Activated CD4-positive, alpha-beta T cell treated with anti-CD3 and anti-CD28 coated beads, Interleukin-2, amount 10 ng/mL, durations not matched to agents 7 days and 5 days (primary cell): Measurements from ENCODE around the gene DCAF10. TPM values are rescaled to one million over a fixed set of nuclear protein-coding genes. Genes with fewer than 3 reads are reported as not detected.
"Not testable (repeated sequence)": the region's sequence is repeated elsewhere in the genome, so short reads cannot be mapped to it uniquely, and the experiment has no call there.

ENCODE experiments used
- CTCF ChIA-PET: fragments of 350-600 bp; sonication (Branson Sonifier 250); formaldehyde crosslinking; loops from one replicate; lab custom pipeline; 2021; ENCODE audit warnings: antibody characterized with exemption; lab: Charles Lee
- POLR2A ChIA-PET: fragments of 350-600 bp; sonication (Branson Sonifier 250); formaldehyde crosslinking; loops from one replicate; lab custom pipeline; 2021; ENCODE audit warnings: antibody characterized with exemption; lab: Charles Lee
- DNase-seq: peaks from one replicate; pipeline ENCODE4 v3.0.0-alpha.2; 2020
- H3K27ac Mint-ChIP-seq: one replicate; pipeline ENCODE4 v1.8.0; 2021; ENCODE audit warnings: mild to moderate bottlenecking, moderate library complexity, mixed read lengths
- H3K27me3 Mint-ChIP-seq: one replicate; pipeline ENCODE4 v1.8.0; 2021; ENCODE audit warnings: mixed read lengths
- H3K36me3 Mint-ChIP-seq: one replicate; pipeline ENCODE4 v1.8.0; 2021; ENCODE audit warnings: low read depth, mixed read lengths
- H3K4me1 Mint-ChIP-seq: one replicate; pipeline ENCODE4 v1.8.0; 2021; ENCODE audit warnings: mixed read lengths
- H3K4me3 Mint-ChIP-seq: one replicate; pipeline ENCODE4 v1.8.0; 2021; ENCODE audit warnings: mild to moderate bottlenecking, moderate library complexity, mixed read lengths
- H3K9me3 Mint-ChIP-seq: one replicate; pipeline ENCODE4 v1.8.0; 2021; ENCODE audit warnings: mixed read lengths
- total RNA-seq, 2 experiments: library from RNA; stranded (reverse); gene quantifications; one replicate each; pipeline ENCODE4 v1.2.3, GENCODE V29; 2021

The DCAF10 gene, protein sequence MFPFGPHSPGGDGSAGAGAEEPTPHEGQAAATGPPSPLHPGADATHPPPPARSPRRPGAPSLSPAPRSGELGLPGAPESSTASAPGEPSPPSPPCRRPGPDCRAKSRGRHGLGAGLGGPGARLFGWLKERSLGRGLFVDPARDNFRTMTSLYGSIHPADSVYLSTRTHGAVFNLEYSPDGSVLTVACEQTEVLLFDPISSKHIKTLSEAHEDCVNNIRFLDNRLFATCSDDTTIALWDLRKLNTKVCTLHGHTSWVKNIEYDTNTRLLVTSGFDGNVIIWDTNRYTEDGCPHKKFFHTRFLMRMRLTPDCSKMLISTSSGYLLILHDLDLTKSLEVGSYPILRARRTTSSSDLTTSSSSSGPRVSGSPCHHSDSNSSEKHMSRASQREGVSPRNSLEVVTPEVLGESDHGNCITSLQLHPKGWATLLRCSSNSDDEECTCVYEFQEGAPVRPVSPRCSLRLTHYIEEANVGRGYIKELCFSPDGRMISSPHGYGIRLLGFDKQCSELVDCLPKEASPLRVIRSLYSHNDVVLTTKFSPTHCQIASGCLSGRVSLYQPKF
- total RNA-seq: 10 to 100 TPM; 20.6 to 21.2 TPM

- Mint-ChIP-seq H3K27me3 (no peaks in the 10 kb centered on the region), H3K4me3 (peak within 1 kb of the TSS; percentile 94), H3K9me3 (no peaks in the 10 kb centered on the region), H3K27ac (peak within 1 kb of the TSS; percentile 92), H3K36me3 (peaks cover 15% of the 10 kb centered on the region), H3K4me1 (peaks cover 43% of the 10 kb centered on the region)
- POLR2A ChIA-PET: interaction anchor here (2.0 kb wide), 1 partner anchor 16 kb away, joined by 7 read pairs; the partner anchor contains the start of gene EXOSC3
- DNase-seq: peak; percentile 88
- CTCF ChIA-PET: interaction anchor here (0.9 to 2.8 kb wide), 2 partner anchors 11 to 219 kb away, joined by 3 to 8 read pairs; no protein-coding TSS in a partner anchor
Observed at GRCh38 chr9:37800631-37801286, at the start of gene DCAF10. Gene DCAF10 (plus strand): TSS chr9:37800797. CDS start chr9:37800867, 70 bp downstream.

DNA sequence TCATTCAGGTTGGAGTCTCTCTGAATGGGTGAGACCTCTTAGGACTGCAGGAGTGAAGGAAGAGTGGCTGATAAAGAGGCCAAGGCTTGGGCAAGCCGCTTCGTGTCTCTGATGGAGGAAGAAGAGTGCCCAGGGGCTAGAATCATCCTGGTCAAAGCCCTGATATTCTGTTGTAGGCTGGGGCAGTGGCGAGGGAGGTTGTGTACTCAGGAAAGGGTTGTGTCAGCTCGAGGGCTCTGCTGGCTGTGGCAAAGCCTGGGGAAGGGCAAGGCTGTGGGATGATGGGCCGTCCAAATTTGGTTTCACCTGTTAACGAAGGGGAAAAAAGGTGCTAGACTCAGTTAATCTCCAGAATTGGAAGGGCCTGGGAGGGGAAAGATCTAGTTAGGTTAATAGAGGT lies 49.4 kb upstream of the DCAF10 start:
- ChIA-PET POLR2A (no interaction called here), CTCF (no interaction called here)
- no peak overlapping the region for H3K27ac Mint-ChIP-seq
- H3K36me3 Mint-ChIP-seq: peaks cover 4% of the 10 kb centered on the region
- H3K4me3 Mint-ChIP-seq: no peak overlapping the region
- no peaks in the 10 kb centered on the region for H3K9me3 Mint-ChIP-seq
- DNase-seq: no peak
- peaks cover 29% of the 10 kb centered on the region for H3K4me1 Mint-ChIP-seq
- H3K27me3 Mint-ChIP-seq: no peaks in the 10 kb centered on the region

DNA sequence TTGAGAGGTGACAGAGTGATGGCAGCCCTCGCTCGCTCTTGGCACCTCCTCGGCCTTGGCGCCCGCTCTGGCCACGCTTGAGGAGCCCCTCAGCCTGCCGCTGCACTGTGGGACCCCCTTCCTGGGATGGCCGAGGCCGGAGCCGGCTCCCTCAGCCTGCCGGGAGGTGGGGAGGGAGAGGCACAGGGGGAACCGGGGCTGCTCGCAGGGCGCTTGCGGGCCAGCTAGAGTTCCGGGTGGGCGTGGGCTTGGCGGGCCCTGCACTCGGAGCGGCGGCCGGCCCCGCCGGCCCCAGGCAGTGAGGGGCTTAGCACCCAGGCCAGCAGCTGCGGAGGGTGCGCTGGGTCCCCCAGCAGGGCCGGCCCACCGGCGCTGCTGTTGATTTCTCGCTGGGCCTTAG lies 48.9 kb upstream of the DCAF10 start:
- POLR2A ChIA-PET, DNase-seq, CTCF ChIA-PET, H3K27ac Mint-ChIP-seq, H3K27me3 Mint-ChIP-seq, H3K9me3 Mint-ChIP-seq, H3K36me3 Mint-ChIP-seq, H3K4me3 Mint-ChIP-seq: not testable (repeated sequence)
- peaks cover 29% of the 10 kb centered on the region for H3K4me1 Mint-ChIP-seq

GRCh38 chr9:37752112-37752511 lies 48.5 kb upstream of the DCAF10 start:
- H3K9me3 Mint-ChIP-seq, POLR2A ChIA-PET, H3K27ac Mint-ChIP-seq, H3K36me3 Mint-ChIP-seq, DNase-seq, H3K4me3 Mint-ChIP-seq, H3K27me3 Mint-ChIP-seq: not testable (repeated sequence)
- H3K4me1 Mint-ChIP-seq: peaks cover 29% of the 10 kb centered on the region
- CTCF ChIA-PET: interaction anchor here (0.8 kb wide), 1 partner anchor 8 kb away, joined by 3 read pairs; no protein-coding TSS in a partner anchor

GRCh38 chr9:37752642-37753488 lies 47.7 kb upstream of the DCAF10 start:
- ChIA-PET CTCF (interaction anchor here (0.8 kb wide), 1 partner anchor 9 kb away, joined by 3 read pairs; no protein-coding TSS in a partner anchor), POLR2A (no interaction called here)
- peak overlapping the region; percentile 94 for H3K27ac Mint-ChIP-seq
- DNase-seq: peak; percentile 20
- peaks cover 29% of the 10 kb centered on the region for H3K4me1 Mint-ChIP-seq
- no peaks in the 10 kb centered on the region for H3K9me3 Mint-ChIP-seq
- no peaks in the 10 kb centered on the region for H3K27me3 Mint-ChIP-seq
- H3K4me3 Mint-ChIP-seq: peak overlapping the region; percentile 96
- peaks cover 9% of the 10 kb centered on the region for H3K36me3 Mint-ChIP-seq

GRCh38 chr9:37753489-37754190 lies 47.0 kb upstream of the DCAF10 start, which contains the start of gene TRMT10B:
Gene TRMT10B (plus strand): TSS chr9:37753805. CDS start chr9:37761932, 8,127 bp downstream.
- no peaks in the 10 kb centered on the region for H3K27me3 Mint-ChIP-seq
- POLR2A ChIA-PET: no interaction called here
- H3K4me1 Mint-ChIP-seq: peaks cover 29% of the 10 kb centered on the region
- H3K27ac Mint-ChIP-seq: peak within 1 kb of the TSS; percentile 94
- DNase-seq: peak; percentile 77
- H3K9me3 Mint-ChIP-seq: no peaks in the 10 kb centered on the region
- CTCF ChIA-PET: no interaction called here
- H3K4me3 Mint-ChIP-seq: peak within 1 kb of the TSS; percentile 96
- H3K36me3 Mint-ChIP-seq: peaks cover 9% of the 10 kb centered on the region

- POLR2A ChIA-PET: no interaction called here
- peaks cover 20% of the 10 kb centered on the region for H3K4me1 Mint-ChIP-seq
- CTCF ChIA-PET: interaction anchor here (1.0 kb wide), 1 partner anchor 10 kb away, joined by 3 read pairs; no protein-coding TSS in a partner anchor
- DNase-seq: no peak
- H3K9me3 Mint-ChIP-seq: no peaks in the 10 kb centered on the region
- no peaks in the 10 kb centered on the region for H3K27me3 Mint-ChIP-seq
- H3K4me3 Mint-ChIP-seq: no peak overlapping the region
- H3K27ac Mint-ChIP-seq: no peak overlapping the region
- H3K36me3 Mint-ChIP-seq: peaks cover 12% of the 10 kb centered on the region
Observed at GRCh38 chr9:37758747-37759146, 41.9 kb upstream of the DCAF10 start.

GRCh38 chr9:37760416-37761161 lies 40.0 kb upstream of the DCAF10 start:
- CTCF ChIA-PET: interaction anchor here (0.7 kb wide), 1 partner anchor 548 kb away, joined by 3 read pairs; no protein-coding TSS in a partner anchor
- H3K9me3 Mint-ChIP-seq: no peaks in the 10 kb centered on the region
- no peaks in the 10 kb centered on the region for H3K27me3 Mint-ChIP-seq
- POLR2A ChIA-PET: no interaction called here
- H3K4me1 Mint-ChIP-seq: peaks cover 5% of the 10 kb centered on the region
- H3K36me3 Mint-ChIP-seq: peaks cover 25% of the 10 kb centered on the region
- DNase-seq: no peak
- H3K27ac Mint-ChIP-seq: no peak overlapping the region
- no peak overlapping the region for H3K4me3 Mint-ChIP-seq

DNA sequence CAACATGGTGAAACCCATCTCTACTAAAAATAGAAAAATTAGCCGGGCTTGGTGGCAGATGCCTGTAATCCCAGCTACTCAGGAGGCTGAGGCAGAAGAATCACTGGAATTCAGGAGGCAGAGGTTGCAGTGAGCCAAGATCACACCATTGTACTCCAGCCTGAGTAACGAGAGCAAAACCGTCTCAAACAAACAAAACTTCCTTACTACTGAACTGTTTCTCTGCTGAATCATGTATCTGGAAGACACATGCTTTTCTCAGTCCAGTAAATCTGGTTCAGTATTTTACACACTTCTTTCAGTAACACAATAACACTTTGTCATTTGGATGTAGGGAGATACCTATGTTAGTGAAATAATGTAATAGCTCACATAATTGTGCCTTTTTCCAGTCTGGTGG lies 39.1 kb upstream of the DCAF10 start:
- Mint-ChIP-seq H3K36me3 (peaks cover 32% of the 10 kb centered on the region), H3K4me3 (no peak overlapping the region), H3K27me3 (no peaks in the 10 kb centered on the region), H3K4me1 (no peaks in the 10 kb centered on the region), H3K9me3 (no peaks in the 10 kb centered on the region), H3K27ac (no peak overlapping the region)
- POLR2A ChIA-PET: no interaction called here
- no peak for DNase-seq
- CTCF ChIA-PET: no interaction called here

- CTCF ChIA-PET, H3K4me1 Mint-ChIP-seq, H3K9me3 Mint-ChIP-seq, H3K4me3 Mint-ChIP-seq, H3K27me3 Mint-ChIP-seq, H3K27ac Mint-ChIP-seq, DNase-seq, POLR2A ChIA-PET: not testable (repeated sequence)
- H3K36me3 Mint-ChIP-seq: peaks cover 42% of the 10 kb centered on the region
Observed at GRCh38 chr9:37765263-37765662, 35.3 kb upstream of the DCAF10 start.

DNA sequence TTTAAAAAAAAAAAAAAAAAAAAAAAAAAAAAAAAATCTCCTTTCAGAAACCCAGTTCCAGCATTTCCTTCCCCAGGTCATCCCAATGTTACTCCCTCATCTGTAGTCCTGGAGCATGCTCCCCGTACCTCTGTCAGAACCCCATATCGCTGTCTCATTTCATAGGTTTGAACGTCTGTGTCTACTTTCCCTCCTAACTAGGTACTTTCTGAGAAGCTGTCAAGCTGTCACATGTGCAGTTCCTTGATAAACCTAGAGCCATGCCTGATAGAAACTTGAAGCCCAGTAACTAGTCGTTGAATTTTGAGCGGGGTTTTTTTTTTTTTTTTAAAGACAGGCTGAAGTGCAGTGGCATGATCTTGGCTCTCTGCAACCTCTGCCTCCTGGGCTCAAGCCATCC lies 31.3 kb upstream of the DCAF10 start:
- no peaks in the 10 kb centered on the region for H3K27me3 Mint-ChIP-seq
- H3K27ac Mint-ChIP-seq: no peak overlapping the region
- H3K4me3 Mint-ChIP-seq: no peak overlapping the region
- H3K4me1 Mint-ChIP-seq: no peaks in the 10 kb centered on the region
- ChIA-PET POLR2A (no interaction called here), CTCF (interaction anchor here (0.9 to 3.4 kb wide), 2 partner anchors 10 to 11 kb away, joined by 3 to 8 read pairs; no protein-coding TSS in a partner anchor)
- H3K36me3 Mint-ChIP-seq: peaks cover 52% of the 10 kb centered on the region
- DNase-seq: no peak
- H3K9me3 Mint-ChIP-seq: no peaks in the 10 kb centered on the region
